Mammary epithelial cell (primary cell): Measurements from ENCODE around the gene PTPRM.

Experiments used
- EZH2 ChIP-seq: IDR thresholded peaks from 2 replicates; pipeline ENCODE4 v1.6.1; 2012; ENCODE audit warnings: low read length, inconsistent platforms, borderline replicate concordance
- TF ChIP-seq, protein P1 (sequence below), 2 donors: IDR thresholded peaks in 1 of 2; conservative IDR thresholded peaks in 1 of 2; 2 replicates each; pipeline ENCODE4 v1.5.1; 2011 to 2012; ENCODE audit warnings: inconsistent platforms in 2 of 2, low read length in 2 of 2, mild to moderate bottlenecking in 2 of 2, control low read depth in 1 of 2, low read depth in 1 of 2; ENCODE audit not compliant: insufficient read depth in 1 of 2; ENCODE audit errors: extremely low read depth in 1 of 2

DNA sequence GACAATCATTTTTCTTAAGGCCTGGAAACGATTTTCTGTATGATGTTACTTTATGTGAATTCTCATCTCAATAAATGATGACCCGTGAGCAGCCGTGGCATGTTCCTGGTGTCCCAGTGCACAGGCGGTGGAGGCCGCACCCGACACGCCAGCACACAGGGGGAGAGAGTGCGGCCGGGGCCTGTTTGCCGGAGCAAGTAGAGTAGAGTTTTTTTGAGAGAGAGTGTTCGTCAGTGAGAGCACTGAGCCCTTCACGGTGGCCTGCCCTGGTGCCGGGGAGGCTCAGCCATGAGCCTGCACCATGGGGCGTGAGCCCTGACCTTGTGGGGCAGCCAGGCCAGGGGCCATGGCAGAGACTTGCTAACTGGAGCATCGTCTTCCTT lies 839.7 kb downstream of the PTPRM start:
- TF ChIP-seq, protein P1, sequence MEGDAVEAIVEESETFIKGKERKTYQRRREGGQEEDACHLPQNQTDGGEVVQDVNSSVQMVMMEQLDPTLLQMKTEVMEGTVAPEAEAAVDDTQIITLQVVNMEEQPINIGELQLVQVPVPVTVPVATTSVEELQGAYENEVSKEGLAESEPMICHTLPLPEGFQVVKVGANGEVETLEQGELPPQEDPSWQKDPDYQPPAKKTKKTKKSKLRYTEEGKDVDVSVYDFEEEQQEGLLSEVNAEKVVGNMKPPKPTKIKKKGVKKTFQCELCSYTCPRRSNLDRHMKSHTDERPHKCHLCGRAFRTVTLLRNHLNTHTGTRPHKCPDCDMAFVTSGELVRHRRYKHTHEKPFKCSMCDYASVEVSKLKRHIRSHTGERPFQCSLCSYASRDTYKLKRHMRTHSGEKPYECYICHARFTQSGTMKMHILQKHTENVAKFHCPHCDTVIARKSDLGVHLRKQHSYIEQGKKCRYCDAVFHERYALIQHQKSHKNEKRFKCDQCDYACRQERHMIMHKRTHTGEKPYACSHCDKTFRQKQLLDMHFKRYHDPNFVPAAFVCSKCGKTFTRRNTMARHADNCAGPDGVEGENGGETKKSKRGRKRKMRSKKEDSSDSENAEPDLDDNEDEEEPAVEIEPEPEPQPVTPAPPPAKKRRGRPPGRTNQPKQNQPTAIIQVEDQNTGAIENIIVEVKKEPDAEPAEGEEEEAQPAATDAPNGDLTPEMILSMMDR (conservative IDR thresholded peaks at IDR 0.05 in 1 of 2, IDR thresholded peaks at IDR 0.05 in 1 of 2; ENCODE audit: extremely low read depth in 1 of 2, insufficient read depth in 1 of 2, low read depth in 1 of 2, low read length in 2 of 2), result no peak
- no peak for TF ChIP-seq EZH2
